Hepatocyte (in vitro differentiated cells): Measurements from ENCODE around the gene ANKRD12. TPM values are rescaled to one million over a fixed set of nuclear protein-coding genes. Genes with fewer than 3 reads are reported as not detected.

Experiments used
- DNase-seq: peaks from one replicate; pipeline ENCODE4 v3.0.0-alpha.2; 2016; ENCODE audit warnings: low spot score
- H2AFZ ChIP-seq: fragments of 200-600 bp; sonication (generic); 2 replicates; pipeline ENCODE4 v1.6.0; 2016; ENCODE audit warnings: antibody characterized with exemption, mild to moderate bottlenecking
- H3K27ac ChIP-seq: fragments of 200-600 bp; sonication (generic); 2 replicates; pipeline ENCODE4 v1.5.1; 2016; ENCODE audit warnings: mild to moderate bottlenecking
- H3K27me3 ChIP-seq: fragments of 200-600 bp; sonication (generic); 2 replicates; pipeline ENCODE4 v1.6.1; 2016
- H3K36me3 ChIP-seq: fragments of 200-600 bp; sonication (generic); replicated peaks from 2 replicates; pipeline ENCODE4 v1.5.1; 2016; ENCODE audit warnings: low read depth; ENCODE audit not compliant: insufficient read depth
- H3K4me1 ChIP-seq: fragments of 200-600 bp; sonication (generic); 2 replicates; pipeline ENCODE4 v1.5.1; 2016; ENCODE audit warnings: mild to moderate bottlenecking, moderate library complexity; ENCODE audit not compliant: insufficient read depth
- H3K4me2 ChIP-seq: fragments of 200-600 bp; sonication (generic); 2 replicates; pipeline ENCODE4 v1.6.0; 2016
- H3K4me3 ChIP-seq: fragments of 200-600 bp; sonication (generic); 2 replicates; pipeline ENCODE4 v1.5.1; 2016; ENCODE audit warnings: mild to moderate bottlenecking
- H3K79me2 ChIP-seq: fragments of 200-600 bp; sonication (generic); 2 replicates; pipeline ENCODE4 v1.6.0; 2017; ENCODE audit warnings: mild to moderate bottlenecking
- H3K9me2 ChIP-seq: fragments of 200-600 bp; sonication (generic); replicated peaks from 2 replicates; pipeline ENCODE4 v1.6.0; 2017; ENCODE audit warnings: mild to moderate bottlenecking; ENCODE audit not compliant: insufficient read depth
- H3K9me3 ChIP-seq: fragments of 200-600 bp; sonication (generic); 2 replicates; pipeline ENCODE4 v1.5.1; 2016; ENCODE audit warnings: low read depth, mild to moderate bottlenecking
- H4K20me1 ChIP-seq: fragments of 200-600 bp; sonication (generic); 2 replicates; pipeline ENCODE4 v1.6.0; 2016; ENCODE audit warnings: mild to moderate bottlenecking; ENCODE audit not compliant: insufficient read depth, poor library complexity, severe bottlenecking
- CTCF ChIP-seq: fragments of 200-600 bp; sonication (generic); IDR thresholded peaks from 2 replicates; pipeline ENCODE4 v1.5.1; 2016; ENCODE audit warnings: antibody characterized with exemption, mild to moderate bottlenecking; ENCODE audit not compliant: poor library complexity
- EZH2 ChIP-seq: fragments of 200-600 bp; sonication (generic); IDR thresholded peaks from 2 replicates; pipeline ENCODE4 v1.6.1; 2016; ENCODE audit warnings: antibody characterized with exemption, mild to moderate bottlenecking, borderline replicate concordance
- EZH2phosphoT487 ChIP-seq: fragments of 200-600 bp; sonication (generic); IDR thresholded peaks from one replicate; pipeline ENCODE4 v1.6.1; 2018; ENCODE audit warnings: antibody characterized with exemption, mild to moderate bottlenecking, low read depth, moderate library complexity; ENCODE audit not compliant: unreplicated experiment, severe bottlenecking
- WGBS: methylation state at CpG from one replicate; pipeline ENCODE4 v1.1.6; 2016; ENCODE audit warnings: low lambda C conversion rate; ENCODE audit errors: missing lambda C conversion rate; 5-methylcytosine and 5-hydroxymethylcytosine counted together
- polyA plus RNA-seq: library from polyadenylated mRNA; unstranded; fragments of >200 nt; fragmentation: Nextera tagmentation; extraction: Ambion mirVana; gene quantifications from 2 replicates; pipeline ENCODE4 v1.2.1, GENCODE V29; 2016
- small RNA-seq: library from RNA; depleted of rRNA; stranded (forward); fragments of <200 nt; gene quantifications from one replicate; pipeline ENCODE3, GENCODE V24; 2014
- total RNA-seq: library from RNA; depleted of rRNA; stranded (reverse); fragments of >200 nt; gene quantifications from 2 replicates; pipeline ENCODE4 v1.2.3, GENCODE V29; 2014

ANKRD12 gene
- total and polyA plus RNA-seq, 2 experiments from 2014 or later, result 29.2 to 34.3 TPM

DNA sequence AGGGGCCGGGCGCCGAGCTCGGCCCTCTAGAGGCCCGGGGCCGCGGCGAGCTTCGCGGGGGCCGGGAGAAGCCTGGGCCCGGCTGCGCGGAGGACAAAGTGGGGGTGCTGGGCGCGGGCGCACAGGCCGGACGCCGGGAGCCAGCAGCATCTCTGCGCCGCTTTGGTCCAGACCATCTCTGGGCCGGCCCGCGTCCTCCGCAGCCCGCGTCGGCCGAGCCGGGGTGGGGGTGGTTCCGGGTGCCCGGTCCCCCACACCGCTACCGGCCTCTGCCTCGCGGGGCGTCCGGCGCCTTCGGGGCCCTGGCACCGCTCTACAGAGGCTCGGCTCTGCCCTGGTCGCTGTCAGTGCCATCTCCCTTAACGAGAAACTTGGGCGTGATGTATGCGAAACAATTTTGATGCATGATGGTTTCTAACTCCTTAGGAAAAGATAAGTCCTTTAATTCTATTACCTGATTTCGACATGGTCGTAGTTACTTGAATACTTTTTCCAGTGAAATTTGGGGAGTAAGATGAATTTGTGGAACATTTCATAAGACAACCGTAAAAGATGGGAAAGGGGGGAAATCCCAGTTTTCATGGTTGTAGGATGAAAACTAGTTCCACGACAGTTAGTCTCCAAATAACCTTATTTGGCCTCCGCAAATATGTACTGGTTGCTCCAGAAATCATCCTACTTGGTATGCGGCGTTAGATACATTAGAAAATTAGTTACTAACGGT lies 198.6 kb downstream of the ANKRD12 start:
- H3K79me2 ChIP-seq, result peaks cover 37% of the 10 kb centered on the region
- peaks cover 4% of the 10 kb centered on the region for H4K20me1 ChIP-seq
- WGBS, result 7% methylated on average over 31 of the region's 55 CpGs
- no peaks in the 10 kb centered on the region for H3K36me3 ChIP-seq
- TF ChIP-seq CTCF (no peak), EZH2 (no peak), EZH2phosphoT487 (no peak)
- H3K9me3 ChIP-seq, result no peaks in the 10 kb centered on the region
- H3K27ac ChIP-seq, result peak overlapping the region; percentile 94
- peak overlapping the region; percentile 88 for H3K4me2 ChIP-seq
- H3K27me3 ChIP-seq, result no peaks in the 10 kb centered on the region
- H3K4me1 ChIP-seq, result no peaks in the 10 kb centered on the region
- no peaks in the 10 kb centered on the region for H3K9me2 ChIP-seq
- H3K4me3 ChIP-seq, result peak overlapping the region; percentile 89
- peak; percentile 75 for DNase-seq
- peak overlapping the region; percentile 90 for H2AFZ ChIP-seq

Small RNA genes lying within 50 kb of the gene (small RNA-seq; reads per million reads assigned to genes)
- gene RF00019, result not detected

Other genes starting within 250 kb of the ANKRD12 start
- gene NDUFV2, start 34.1 kb upstream of the ANKRD12 start, total RNA-seq, result 170 and 178 TPM in 2 replicates
- 233 and 238 TPM in 2 replicates for gene NDUFV2, start 34.1 kb upstream of the ANKRD12 start, polyA plus RNA-seq
- 60.5 and 61.4 TPM in 2 replicates for gene TWSG1, start 198.0 kb downstream of the ANKRD12 start, total RNA-seq
- gene TWSG1, start 198.0 kb downstream of the ANKRD12 start, polyA plus RNA-seq, result 35.7 and 36.7 TPM in 2 replicates